Skeletal muscle tissue (tissue), 4 donors: ENCODE measurements around the gene NOP56. TPM values are rescaled to one million over a fixed set of nuclear protein-coding genes. Genes with fewer than 3 reads are reported as not detected.
A peak's percentile ranks its signal among the peaks of the same experiment; 100 is the strongest.

Experiments
- H3K27ac ChIP-seq: one replicate; pipeline ENCODE4 v1.7.0; 2013; ENCODE audit warnings: mild to moderate bottlenecking, low read depth, low read length, inconsistent platforms
- H3K27me3 ChIP-seq, 3 donors: one replicate each; pipeline ENCODE4 v1.7.0; 2013; ENCODE audit warnings: low read length in 3 of 3; ENCODE audit not compliant: control insufficient read depth in 3 of 3, insufficient read depth in 3 of 3
- H3K36me3 ChIP-seq, 3 donors: one replicate each; pipeline ENCODE4 v1.7.0; 2013; ENCODE audit warnings: low read length in 3 of 3; ENCODE audit not compliant: control insufficient read depth in 3 of 3, insufficient read depth in 3 of 3
- H3K4me1 ChIP-seq, 3 donors: one replicate each; pipeline ENCODE4 v1.7.0; 2013; ENCODE audit warnings: low read length in 3 of 3, mild to moderate bottlenecking in 3 of 3; ENCODE audit not compliant: control insufficient read depth in 3 of 3, insufficient read depth in 3 of 3
- H3K4me3 ChIP-seq, 3 donors: one replicate each; pipeline ENCODE4 v1.7.0; 2013; ENCODE audit warnings: low read length in 3 of 3
- H3K9ac ChIP-seq, 3 donors: one replicate each; pipeline ENCODE4 v1.7.0; 2013; ENCODE audit warnings: low read length in 3 of 3, mild to moderate bottlenecking in 3 of 3, moderate library complexity in 2 of 3, low read depth in 1 of 3
- H3K9me3 ChIP-seq, 3 donors: one replicate each; pipeline ENCODE4 v1.7.0; 2013; ENCODE audit warnings: low read length in 3 of 3; ENCODE audit not compliant: control insufficient read depth in 3 of 3
- total RNA-seq: library from RNA; depleted of rRNA; stranded (reverse); fragments of >200 nt; gene quantifications from one replicate; pipeline ENCODE4 v1.2.3, GENCODE V29; 2014
- donor health status: Osteomylitis.

Gene NOP56
- total RNA-seq, 1 donor from 2014 or later, result 103 TPM

DNA sequence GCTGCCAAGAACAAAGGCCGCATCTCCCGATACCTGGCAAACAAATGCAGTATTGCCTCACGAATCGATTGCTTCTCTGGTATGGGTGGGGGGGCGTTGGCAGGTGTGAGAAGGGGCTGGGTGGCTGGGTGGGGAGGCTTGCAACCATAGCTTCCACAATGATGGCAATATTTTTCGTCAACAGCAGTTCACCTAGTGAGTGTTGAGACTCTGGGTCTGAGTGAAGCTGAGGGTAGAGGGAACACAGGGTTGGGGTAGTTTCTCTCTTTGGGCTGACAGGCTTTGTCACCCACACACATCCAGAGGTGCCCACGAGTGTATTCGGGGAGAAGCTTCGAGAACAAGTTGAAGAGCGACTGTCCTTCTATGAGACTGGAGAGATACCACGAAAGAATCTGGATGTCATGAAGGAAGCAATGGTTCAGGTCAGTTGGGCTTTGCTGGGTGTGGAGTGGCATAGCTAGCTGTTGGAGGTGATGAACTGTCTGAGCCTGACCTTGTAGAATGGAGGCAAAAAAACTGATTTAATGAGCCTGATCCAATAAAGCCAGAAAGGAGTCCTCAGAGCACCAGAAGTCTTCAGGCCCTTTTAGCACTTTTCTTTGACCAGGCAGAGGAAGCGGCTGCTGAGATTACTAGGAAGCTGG lies 4.2 kb downstream of the NOP56 start:
- H3K27ac ChIP-seq, result no peak overlapping the region
- H3K36me3 ChIP-seq, result peaks cover 71 to 77% (median 73%) of the 10 kb centered on the region in 3 donors
- peaks cover 14 to 23% (median 15%) of the 10 kb centered on the region in 3 donors for H3K4me1 ChIP-seq
- no peaks in the 10 kb centered on the region for H3K9me3 ChIP-seq
- no peak overlapping the region for H3K9ac ChIP-seq
- no peak overlapping the region for H3K4me3 ChIP-seq
- no peaks in the 10 kb centered on the region for H3K27me3 ChIP-seq

DNA sequence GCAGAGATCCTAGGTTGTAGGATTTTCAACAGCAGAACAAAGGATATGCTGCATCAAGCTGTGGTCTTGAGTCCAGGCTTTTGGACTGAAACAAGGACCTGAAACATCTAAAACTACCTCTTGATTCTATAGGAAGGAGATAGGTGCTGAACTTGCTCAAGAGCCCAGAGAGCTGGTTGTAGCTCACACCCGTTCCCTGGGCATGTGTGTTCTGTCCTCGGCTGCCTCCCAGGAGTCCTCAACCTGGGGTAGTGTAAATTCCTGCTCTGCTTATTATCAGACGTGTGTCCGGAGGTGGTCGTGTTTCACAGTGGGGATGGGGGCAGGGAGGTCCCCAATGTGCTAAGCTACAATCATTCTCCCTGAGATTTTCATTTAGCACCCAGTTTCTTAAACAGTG lies 4.8 kb downstream of the NOP56 start:
- H3K27ac ChIP-seq, result no peak overlapping the region
- peaks cover 14 to 20% (median 15%) of the 10 kb centered on the region in 3 donors for H3K4me1 ChIP-seq
- no peaks in the 10 kb centered on the region for H3K27me3 ChIP-seq
- no peak overlapping the region for H3K4me3 ChIP-seq
- H3K9ac ChIP-seq, result no peak overlapping the region
- H3K36me3 ChIP-seq, result peaks cover 78 to 83% (median 79%) of the 10 kb centered on the region in 3 donors
- H3K9me3 ChIP-seq, result no peaks in the 10 kb centered on the region

DNA sequence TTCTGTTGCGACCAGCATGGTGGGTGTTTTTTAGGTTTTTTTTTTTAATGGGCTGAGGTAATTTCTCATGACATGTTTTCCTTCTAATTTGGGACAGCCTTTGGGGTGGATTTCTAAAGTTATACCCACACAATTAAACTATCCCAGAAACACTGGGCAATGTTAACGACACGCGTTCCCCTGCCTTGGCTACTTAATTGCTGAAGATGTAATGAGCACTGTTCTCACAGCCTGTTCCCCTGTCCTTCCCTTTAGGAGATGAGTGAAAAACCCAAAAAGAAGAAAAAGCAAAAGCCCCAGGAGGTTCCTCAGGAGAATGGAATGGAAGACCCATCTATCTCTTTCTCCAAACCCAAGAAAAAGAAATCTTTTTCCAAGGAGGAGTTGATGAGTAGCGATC lies 5.2 kb downstream of the NOP56 start:
- H3K9me3 ChIP-seq, result no peaks in the 10 kb centered on the region
- peaks cover 14 to 18% (median 15%) of the 10 kb centered on the region in 3 donors for H3K4me1 ChIP-seq
- no peak overlapping the region for H3K9ac ChIP-seq
- peaks cover 80 to 86% (median 81%) of the 10 kb centered on the region in 3 donors for H3K36me3 ChIP-seq
- no peaks in the 10 kb centered on the region for H3K27me3 ChIP-seq
- no peak overlapping the region for H3K27ac ChIP-seq
- H3K4me3 ChIP-seq, result no peak overlapping the region

DNA sequence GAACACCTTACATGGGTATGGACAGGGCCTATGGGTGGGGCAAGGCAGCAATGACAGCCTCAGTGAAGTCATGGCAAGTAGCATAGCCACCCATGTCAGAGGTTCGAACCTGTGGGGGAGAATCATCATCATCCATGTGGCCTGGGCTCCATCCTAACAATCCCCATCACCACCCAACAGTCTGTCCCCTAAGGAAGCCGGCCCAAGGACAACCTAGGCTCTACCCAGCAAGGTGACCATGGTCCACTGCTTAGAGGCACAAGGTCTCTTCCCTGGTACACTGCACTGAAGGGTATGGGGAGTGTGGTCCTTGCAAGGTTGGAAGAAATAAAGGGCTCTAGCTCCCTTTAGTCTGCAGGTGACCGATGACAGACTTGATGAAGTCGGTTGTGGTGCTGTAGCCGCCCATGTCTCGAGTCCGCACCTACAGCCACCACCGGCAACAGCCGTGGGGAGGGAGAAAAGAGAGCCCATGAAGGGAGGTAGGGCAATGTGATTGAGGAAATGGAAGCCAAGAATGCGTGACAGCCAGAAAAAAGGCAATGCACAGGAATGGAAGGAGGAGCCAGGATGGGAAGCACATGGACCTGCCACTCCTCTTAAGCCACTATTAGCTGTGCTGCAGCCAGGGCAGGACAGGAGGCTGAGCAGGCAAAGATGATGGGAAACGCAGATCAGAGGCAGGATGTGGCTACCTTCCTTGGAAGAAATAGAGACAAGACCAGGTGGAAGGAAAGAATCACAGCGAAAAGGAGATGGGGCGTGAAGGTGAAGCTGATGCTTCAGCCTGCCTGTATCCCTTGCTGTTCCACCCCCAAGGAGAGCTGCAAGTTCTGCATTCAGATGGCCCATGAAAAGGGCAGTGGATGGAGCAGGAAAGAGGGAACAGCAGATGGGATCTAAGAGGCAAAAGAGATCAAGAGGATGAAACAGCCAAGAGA lies 6.3 kb downstream of the NOP56 start:
- Histone ChIP-seq H3K4me3 (no peak overlapping the region), H3K27me3 (no peaks in the 10 kb centered on the region), H3K4me1 (peaks cover 15 to 18% (median 15%) of the 10 kb centered on the region in 3 donors), H3K27ac (no peak overlapping the region), H3K36me3 (peaks cover 85 to 87% (median 86%) of the 10 kb centered on the region in 3 donors), H3K9me3 (no peaks in the 10 kb centered on the region), H3K9ac (no peak overlapping the region)

DNA sequence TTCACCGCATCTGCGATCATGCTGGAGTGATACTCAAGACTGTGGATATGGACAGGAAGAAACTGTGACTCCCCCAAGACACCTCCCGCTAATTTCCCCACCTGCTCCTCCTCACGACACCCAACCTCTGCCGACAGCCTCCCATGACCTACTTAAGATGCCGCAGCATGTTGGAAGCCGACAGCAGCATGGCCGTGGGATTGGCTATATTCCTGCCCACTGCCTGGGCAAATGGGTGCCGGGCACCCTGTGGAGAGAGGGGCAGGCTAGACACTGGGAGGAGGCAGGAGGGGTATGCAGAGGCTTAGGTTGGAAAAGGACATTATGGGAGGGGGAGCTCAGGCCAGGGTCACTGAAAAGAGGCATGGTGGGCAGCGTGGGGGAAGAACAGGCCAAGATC lies 7.1 kb downstream of the NOP56 start:
- peaks cover 77 to 80% (median 79%) of the 10 kb centered on the region in 3 donors for H3K36me3 ChIP-seq
- peaks cover 8 to 11% (median 10%) of the 10 kb centered on the region in 3 donors for H3K4me1 ChIP-seq
- H3K27ac ChIP-seq, result no peak overlapping the region
- no peaks in the 10 kb centered on the region for H3K9me3 ChIP-seq
- H3K4me3 ChIP-seq, result no peak overlapping the region
- H3K9ac ChIP-seq, result no peak overlapping the region
- H3K27me3 ChIP-seq, result no peaks in the 10 kb centered on the region

DNA sequence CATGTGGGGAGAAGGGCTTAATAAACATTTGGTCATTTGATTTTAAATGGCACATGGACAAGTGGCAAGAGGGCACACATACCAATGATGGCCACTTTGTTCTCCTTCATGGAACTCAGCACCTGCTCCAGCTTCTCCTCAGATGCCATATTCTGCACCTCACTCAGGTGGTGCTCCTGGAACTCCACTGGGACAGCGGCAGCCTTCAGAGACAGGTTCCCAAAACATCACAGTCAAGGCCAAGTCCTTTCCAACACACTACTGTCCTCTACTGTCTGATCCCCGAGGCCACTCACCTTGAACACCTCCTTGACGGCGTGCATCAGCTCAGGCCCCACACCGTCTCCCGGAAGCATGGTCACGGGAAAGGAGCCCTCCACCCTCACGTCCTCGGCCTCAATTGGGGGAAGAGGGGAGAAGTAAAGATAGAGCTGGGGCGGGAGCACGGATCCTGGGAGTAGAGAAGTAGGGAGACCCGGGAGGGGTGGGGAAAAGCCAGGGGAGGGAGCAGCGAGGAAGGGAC lies 11.0 kb downstream of the NOP56 start:
- peak overlapping the region; percentile 89 to 97 (median 97) for H3K9ac ChIP-seq
- H3K4me3 ChIP-seq, result peak overlapping the region; percentile 95 to 99 (median 97)
- no peaks in the 10 kb centered on the region for H3K9me3 ChIP-seq
- H3K36me3 ChIP-seq, result peaks cover 40 to 44% (median 41%) of the 10 kb centered on the region in 3 donors
- no peaks in the 10 kb centered on the region for H3K27me3 ChIP-seq
- H3K27ac ChIP-seq, result peak overlapping the region; percentile 97
- peaks cover 8 to 13% (median 11%) of the 10 kb centered on the region in 3 donors for H3K4me1 ChIP-seq

DNA sequence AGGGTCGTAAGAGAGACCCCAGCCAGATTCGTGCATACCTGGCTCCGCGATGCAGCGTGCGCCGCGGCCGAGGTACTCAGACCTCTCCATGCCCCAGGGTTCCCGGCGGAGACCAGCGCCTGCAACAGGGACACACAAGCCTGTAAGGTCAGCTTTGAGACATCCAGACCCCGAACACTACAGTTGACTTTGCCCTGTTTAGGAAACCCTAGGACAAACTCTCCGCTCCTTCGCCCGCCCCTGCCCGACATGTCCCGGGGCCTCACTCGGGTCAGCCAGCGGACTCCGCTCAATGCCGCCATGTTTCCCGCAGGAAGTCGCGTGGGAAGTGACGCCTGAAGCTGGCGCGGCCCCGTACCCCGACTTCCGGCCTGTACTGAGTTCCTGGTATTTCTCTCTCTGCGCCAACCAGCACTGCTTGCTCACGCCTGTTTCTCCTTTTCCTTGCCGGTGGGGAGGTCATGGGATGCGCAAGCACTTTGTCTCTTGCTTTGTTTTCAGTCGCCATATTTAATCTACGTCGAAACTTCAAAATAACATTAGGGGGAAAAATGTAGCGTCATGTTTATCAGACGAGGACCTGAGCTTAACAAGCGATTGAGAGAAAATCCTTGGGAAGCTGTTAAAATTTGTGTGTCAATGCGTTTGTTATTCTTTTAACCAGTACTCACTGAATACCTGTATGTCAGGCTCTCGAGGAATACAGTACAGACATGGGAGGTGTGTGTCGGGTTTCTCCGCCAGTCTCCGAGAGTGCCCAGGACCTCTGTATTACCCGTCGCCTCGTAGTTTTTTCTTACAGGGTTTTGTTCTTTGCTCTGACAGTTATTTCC lies 11.7 kb downstream of the NOP56 start, which contains the start of gene IDH3B:
TSS of gene IDH3B (minus strand) at position 330 of the 833 bp plus-strand sequence. CDS start at position 302, 28 bp downstream.
- Histone ChIP-seq H3K27ac (peak within 1 kb of the TSS; percentile 97), H3K9ac (peak within 1 kb of the TSS; percentile 89 to 97 (median 97)), H3K27me3 (no peaks in the 10 kb centered on the region), H3K4me1 (peaks cover 8 to 13% (median 11%) of the 10 kb centered on the region in 3 donors), H3K4me3 (peak within 1 kb of the TSS; percentile 95 to 99 (median 97)), H3K9me3 (no peaks in the 10 kb centered on the region), H3K36me3 (peaks cover 33 to 37% (median 35%) of the 10 kb centered on the region in 3 donors)

DNA sequence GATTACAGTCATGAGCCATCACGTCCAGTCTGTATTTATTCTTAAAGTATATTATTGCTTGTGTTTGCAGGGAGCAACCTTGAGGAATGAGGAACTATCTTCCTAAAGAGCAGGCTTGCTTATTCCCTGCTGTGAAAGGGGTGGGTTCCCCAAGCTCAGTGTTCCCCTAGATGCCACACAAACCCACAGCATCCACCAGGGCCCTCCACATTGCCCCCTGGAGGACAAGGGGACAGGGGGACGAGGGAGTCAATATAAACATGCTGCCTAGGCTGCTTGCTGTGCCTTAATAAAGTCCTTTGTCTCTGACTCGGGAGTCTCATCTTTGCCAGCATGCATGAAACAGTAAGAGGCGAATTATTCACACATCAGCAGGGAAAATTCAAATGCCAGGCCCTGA lies 19.5 kb downstream of the NOP56 start:
- H3K4me3 ChIP-seq, result no peak overlapping the region
- H3K9ac ChIP-seq, result no peak overlapping the region
- no peaks in the 10 kb centered on the region for H3K9me3 ChIP-seq
- no peaks in the 10 kb centered on the region for H3K36me3 ChIP-seq
- no peaks in the 10 kb centered on the region for H3K4me1 ChIP-seq
- H3K27me3 ChIP-seq, result peaks cover 0 to 5% (median 0%) of the 10 kb centered on the region in 3 donors
- no peak overlapping the region for H3K27ac ChIP-seq

DNA sequence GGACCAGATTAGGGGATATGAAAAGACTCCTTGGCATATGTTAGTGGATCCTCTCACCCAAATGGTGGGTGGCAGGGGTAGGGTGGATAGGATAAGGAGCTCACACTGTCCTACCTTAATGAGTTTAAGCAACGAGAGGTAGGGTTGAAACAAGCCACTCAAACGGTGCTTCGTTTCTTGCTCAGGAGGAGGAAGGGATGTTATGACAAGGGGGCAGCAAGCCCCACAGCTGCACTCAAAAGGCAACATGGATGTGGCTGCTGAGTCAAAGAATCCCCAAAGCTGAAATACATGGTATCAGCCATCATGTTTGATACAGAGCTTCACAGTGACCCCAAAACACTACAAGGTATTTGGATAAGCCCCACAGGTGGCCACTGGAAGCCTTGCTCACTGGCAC lies 20.0 kb downstream of the NOP56 start:
- H3K9ac ChIP-seq, result no peak overlapping the region

More for the DNA sequence above, 20.0 kb downstream of the NOP56 start:
- Histone ChIP-seq H3K9me3 (no peaks in the 10 kb centered on the region), H3K4me3 (no peak overlapping the region), H3K4me1 (no peaks in the 10 kb centered on the region), H3K27ac (no peak overlapping the region), H3K36me3 (no peaks in the 10 kb centered on the region), H3K27me3 (peaks cover 0 to 5% (median 0%) of the 10 kb centered on the region in 3 donors)
